ENCODE measurements around the gene PEX1.

GRCh38 chr7:92567460-92567859, 39.1 kb upstream of the PEX1 start:
- TF ChIP-seq CTCF (conservative IDR thresholded peaks at IDR 0.05) (no peak), ZFX (IDR thresholded peaks at IDR 0.05) (no peak)
